Daoy (cell line): Measurements from ENCODE around the gene TMEM88. TPM values are rescaled to one million over a fixed set of nuclear protein-coding genes. Genes with fewer than 3 reads are reported as not detected.
"Not testable (repeated sequence)": the region's sequence is repeated elsewhere in the genome, so short reads cannot be mapped to it uniquely, and the experiment has no call there.

Experiments used
- DNase-seq: peaks from one replicate; pipeline ENCODE4 v3.0.0-alpha.2; 2015; ENCODE audit warnings: low read depth
- total RNA-seq: library from RNA; depleted of rRNA; stranded (reverse); fragments of >200 nt; shearing (Covaris generic); gene quantifications from 2 replicates; pipeline ENCODE4 v1.2.3, GENCODE V29; 2014; rRNA removed

TMEM88 gene, protein sequence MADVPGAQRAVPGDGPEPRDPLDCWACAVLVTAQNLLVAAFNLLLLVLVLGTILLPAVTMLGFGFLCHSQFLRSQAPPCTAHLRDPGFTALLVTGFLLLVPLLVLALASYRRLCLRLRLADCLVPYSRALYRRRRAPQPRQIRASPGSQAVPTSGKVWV
- 0.46 TPM in 1 of 2 replicates, not detected in the other for total RNA-seq

GRCh38 chr17:7854851-7855659, at the start of gene TMEM88:
Gene TMEM88, plus strand, starts transcription at chr17:7855066. Its CDS starts 9 bp downstream, at chr17:7855075.
- DNase-seq, result no peak

GRCh38 chr17:7806587-7806986, 48.3 kb upstream of the TMEM88 start:
- DNase-seq, result no peak

DNA sequence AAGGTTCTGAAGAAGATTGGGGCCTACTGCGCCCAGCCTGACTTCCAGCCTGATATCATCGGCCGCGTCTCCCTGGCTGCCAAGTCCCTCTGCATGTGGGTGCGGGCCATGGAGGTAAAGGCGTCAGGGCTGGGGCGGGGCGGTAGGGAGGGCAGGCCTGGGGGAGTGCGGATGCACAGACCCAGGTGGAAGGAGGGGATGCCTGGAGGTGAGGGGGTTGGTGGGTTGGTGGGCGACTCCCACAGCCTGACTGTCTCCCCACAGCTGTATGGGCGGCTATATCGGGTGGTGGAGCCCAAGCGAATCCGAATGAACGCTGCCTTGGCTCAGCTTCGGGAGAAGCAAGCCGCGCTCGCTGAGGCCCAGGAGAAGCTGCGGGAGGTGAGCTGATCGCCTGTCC, 47.7 kb upstream of the TMEM88 start:
- DNase-seq, result no peak

DNA sequence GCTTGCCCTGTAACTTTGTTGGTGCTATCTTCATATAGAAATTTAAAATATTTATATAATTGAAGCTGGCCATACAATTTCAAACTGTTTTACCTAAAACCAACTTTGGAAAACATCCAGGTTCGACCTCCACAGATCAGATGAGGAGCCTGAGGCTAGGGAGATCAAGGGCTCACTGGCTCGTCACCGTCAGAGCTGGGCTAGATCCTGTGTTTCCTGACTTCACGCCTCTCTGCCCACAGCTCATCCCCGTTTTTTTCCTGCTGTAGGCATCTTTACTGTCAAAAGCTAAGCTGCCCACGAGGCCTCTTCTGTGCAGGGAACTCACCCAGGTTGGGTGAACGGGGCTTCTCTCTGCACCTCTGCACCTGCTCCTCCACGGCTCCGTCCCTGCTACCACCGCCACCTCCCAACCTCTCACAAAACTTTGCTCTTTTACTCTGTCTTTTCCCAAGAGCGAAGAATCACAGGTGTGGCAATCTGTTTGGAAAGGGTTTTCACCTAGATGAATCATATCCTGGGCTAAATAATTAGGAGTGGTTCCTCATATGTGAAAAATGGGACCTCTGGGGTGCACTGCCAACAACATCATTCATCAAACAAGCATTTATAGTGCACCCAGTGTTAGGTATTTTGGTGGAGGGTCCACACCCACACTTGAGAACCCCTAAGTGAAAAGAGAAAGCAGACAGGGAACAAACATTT, 45.6 kb upstream of the TMEM88 start:
- no peak for DNase-seq

DNA sequence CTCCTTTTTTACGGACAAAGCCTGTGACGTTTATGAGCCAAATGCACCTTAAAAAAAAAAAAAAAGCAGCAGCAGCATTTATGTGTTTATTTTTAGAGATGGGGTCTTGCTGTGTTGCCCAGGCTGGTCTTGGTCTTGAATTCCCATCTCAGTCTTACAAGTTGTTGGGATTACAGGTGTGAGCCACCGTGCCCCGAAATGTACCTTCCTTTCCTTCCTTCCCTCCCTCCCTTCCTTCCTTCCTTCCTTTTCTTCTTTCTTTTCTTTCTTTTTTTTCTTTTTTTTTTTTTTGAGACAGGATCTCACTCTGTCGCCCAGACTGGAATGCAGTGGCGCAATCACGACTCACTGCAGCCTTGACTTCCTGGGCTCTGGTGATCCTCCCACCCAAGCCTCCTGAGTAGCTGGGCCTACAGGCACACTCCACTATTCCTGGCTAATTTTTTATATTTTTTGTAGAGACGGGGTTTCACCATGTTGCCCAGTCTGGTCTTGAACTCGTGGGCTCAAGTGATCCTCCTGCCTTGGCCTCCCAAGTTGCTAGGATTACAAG, 45.0 kb upstream of the TMEM88 start:
- not testable (repeated sequence) for DNase-seq

GRCh38 chr17:7811251-7811650, 43.6 kb upstream of the TMEM88 start:
- DNase-seq, result no peak

- no peak for DNase-seq
Observed at GRCh38 chr17:7814969-7815368, 39.9 kb upstream of the TMEM88 start.

DNA sequence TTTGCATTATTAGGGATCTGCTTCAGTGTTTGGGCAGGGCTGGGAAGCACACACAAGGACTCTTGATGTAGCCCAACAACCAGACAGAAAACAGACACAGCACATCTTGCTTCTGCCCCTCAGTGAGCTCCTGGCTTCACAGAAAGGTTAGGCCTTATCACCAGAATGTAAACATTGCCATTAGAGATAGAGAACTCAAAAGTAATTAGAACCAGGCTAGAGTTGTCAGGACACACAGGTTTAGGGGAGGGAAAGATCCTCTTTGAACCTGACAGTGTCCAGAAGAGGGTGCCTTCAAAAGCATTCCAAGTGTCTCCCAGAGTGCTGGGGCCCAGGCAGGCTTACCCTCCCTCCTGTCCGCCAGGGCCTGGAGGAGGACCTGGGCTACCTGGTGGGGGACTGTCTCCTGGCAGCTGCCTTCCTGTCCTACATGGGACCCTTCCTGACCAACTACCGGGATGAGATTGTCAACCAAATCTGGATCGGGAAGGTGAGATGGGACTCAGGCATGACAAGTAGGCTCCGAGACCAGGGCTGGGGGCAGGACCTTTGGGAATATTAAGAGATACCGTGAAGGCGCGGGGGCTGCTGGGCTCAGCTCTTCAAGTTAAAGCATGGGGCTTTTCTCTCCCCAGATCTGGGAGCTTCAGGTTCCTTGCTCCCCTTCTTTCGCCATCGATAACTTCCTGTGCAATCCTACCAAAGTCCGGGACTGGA, 37.8 kb upstream of the TMEM88 start:
- DNase-seq, result no peak

DNA sequence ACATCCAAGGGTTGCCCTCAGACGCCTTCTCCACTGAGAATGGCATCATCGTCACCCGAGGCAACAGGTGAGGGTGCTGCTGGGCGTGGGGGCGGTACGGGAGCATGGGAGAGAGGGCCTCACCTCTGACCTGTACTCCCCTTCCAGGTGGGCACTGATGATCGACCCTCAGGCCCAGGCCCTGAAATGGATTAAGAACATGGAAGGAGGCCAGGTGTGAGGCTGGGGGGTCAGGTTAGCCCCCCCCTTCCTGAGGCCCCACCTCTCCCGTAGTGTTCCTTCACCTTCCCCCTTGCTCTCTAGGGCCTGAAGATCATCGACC, 37.3 kb upstream of the TMEM88 start:
- DNase-seq, result no peak

GRCh38 chr17:7818026-7818425, 36.8 kb upstream of the TMEM88 start:
- DNase-seq, result no peak

GRCh38 chr17:7818746-7819645, 35.9 kb upstream of the TMEM88 start:
- DNase-seq, result no peak

DNA sequence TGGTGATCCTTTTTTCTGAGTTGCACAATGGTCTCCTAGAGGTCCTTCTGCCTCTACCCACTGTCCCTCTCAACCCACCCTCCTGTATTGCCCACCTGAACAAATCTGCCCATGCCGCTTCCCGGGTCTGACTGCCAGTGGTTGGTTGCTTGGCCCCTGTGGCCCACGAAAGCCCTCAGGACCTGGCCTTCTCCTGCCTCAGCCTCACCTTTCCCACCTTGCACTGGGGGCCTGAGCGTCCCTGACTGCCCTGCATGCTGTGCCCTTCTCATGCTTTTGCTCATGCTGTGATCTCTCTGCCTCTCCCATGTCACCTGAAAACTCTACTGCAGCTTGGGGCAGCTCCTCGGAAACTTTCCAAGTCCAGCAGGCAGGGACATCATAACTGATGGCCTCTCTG, 34.6 kb upstream of the TMEM88 start:
- no peak for DNase-seq

- DNase-seq, result no peak
Observed at GRCh38 chr17:7822126-7822525, 32.7 kb upstream of the TMEM88 start.

DNA sequence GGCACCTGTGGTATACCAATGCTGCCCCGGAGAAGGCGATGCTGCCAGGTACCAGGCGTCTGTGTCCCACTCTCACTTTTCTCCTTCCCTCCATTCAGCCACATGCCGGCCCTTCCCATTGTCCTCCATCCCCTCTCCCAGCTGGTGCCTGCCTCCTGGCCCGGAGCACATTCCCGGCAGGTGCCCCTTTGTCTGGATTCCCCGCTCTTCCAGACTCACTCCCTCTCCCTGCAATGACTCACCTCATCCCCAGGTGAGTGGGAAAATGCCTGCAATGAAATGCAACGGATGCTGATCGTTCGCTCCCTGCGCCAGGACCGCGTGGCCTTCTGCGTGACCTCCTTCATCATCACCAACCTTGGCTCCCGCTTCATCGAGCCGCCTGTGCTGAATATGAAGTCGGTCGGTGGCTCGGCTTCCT, 31.3 kb upstream of the TMEM88 start:
- DNase-seq, result no peak

- no peak for DNase-seq
Observed at GRCh38 chr17:7824021-7824924, 30.6 kb upstream of the TMEM88 start.

GRCh38 chr17:7825206-7825990, 29.5 kb upstream of the TMEM88 start:
- no peak for DNase-seq

- DNase-seq, result no peak
Observed at GRCh38 chr17:7830616-7831015, 24.2 kb upstream of the TMEM88 start.

- DNase-seq, result no peak
Observed at GRCh38 chr17:7831233-7831632, 23.6 kb upstream of the TMEM88 start.

GRCh38 chr17:7832431-7832830, 22.4 kb upstream of the TMEM88 start:
- DNase-seq, result no peak
